Endometrium (tissue), 2 donors: ENCODE data around the gene SULT1C4.
"Not testable (repeated sequence)": the region's sequence is repeated elsewhere in the genome, so short reads cannot be mapped to it uniquely, and the experiment has no call there.

Source experiments
- FAIRE-seq: peaks from 2 replicates; lab custom pipeline; 2012; peaks lifted over from hg19 to GRCh38; lab: Jason Lieb, UNC
- donor health status: control.
- donor health status: control.

Gene SULT1C4

GRCh38 chr2:108414256-108414876, 36.6 kb downstream of the SULT1C4 start:
- no peak for FAIRE-seq

DNA sequence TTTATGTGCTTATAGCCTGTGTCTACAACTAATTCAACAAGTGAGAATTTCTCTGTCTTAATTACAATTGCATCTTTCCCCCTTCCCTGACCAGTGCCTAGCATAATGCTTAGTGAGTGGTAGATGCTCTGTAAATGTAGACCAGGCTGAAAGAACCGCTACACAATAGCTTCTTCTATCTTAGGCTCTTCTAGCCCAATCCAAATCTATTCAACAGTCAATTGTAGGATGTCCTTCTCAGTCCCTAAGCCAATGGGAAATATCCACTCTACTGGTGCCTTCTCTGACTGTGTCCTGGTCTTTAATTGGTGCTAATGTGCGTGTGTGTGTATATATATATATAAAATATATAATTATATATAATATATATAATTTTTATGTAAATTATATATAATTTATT, 37.2 kb downstream of the SULT1C4 start:
- no peak for FAIRE-seq

DNA sequence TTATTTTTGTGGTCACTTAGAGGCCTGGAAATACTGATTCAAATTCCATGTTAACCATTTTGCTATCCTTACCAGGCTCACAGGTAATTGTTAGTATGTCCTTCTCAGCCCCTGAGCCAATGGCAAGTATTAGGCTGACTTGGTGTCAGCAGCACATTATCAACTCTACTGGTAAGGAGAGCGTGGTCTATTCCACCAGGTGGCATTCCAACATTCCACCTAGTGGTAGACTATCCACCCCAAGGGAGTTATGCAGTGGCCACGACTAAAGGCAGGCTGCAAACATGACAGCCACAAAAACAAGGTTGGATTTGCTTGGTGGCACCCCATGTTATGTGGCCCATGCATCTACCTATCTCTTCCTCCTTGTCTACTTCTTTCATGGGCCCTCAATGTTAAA, 39.5 kb downstream of the SULT1C4 start:
- FAIRE-seq: no peak

GRCh38 chr2:108418416-108418815, 40.7 kb downstream of the SULT1C4 start:
- no peak for FAIRE-seq

DNA sequence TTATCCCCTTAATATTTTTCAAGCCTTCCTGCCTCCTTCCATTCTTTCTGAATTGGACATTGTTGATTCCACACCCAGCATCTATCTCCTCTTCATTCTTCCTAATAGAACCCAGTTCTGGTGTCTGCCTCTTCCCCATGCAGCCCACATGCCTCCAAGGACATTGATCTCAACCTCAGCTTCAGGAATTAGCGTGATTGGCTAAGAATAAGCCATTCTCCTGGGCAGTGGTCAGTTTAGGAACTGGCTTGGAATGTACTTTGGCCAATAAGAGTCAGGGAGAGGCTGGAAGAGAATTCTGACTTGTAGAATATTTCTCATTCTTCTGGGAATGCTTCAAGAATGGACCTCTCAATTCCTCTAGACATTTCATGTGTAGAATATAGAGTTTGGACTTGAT, 45.3 kb downstream of the SULT1C4 start:
- FAIRE-seq: no peak

GRCh38 chr2:108423502-108424251, 45.9 kb downstream of the SULT1C4 start:
- FAIRE-seq: no peak

DNA sequence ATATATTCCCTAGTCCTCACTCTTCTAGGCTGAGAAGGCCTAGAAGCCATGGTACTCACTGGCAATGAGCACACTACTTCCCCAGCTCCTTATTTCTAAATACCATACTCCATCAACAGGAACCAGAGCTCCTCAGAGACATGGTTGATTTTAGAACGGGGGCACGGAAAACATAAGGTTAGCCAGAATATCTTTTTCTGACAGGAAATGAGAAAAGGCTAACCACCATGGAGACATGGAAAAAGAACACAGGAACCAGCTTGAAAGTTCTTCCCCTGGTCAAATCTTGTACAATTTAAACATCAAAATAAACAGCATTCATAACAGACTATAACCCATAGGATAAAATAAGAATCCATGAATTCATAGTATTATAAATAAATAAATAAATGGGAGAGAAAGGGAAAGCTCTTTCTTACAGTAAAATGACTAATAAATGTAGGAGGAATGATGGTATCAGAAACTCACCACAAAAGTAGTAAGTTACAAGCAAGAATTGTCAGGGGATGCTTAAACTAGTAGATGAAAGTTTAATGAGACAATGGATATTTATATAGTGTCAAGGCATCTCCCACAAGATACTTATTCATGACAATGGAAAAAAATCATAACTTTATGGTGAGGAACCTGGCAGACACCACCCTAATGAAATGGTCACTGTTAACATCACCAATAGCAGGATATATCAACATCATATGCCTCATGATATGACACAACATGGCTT, 50.7 kb downstream of the SULT1C4 start:
- FAIRE-seq: no peak

DNA sequence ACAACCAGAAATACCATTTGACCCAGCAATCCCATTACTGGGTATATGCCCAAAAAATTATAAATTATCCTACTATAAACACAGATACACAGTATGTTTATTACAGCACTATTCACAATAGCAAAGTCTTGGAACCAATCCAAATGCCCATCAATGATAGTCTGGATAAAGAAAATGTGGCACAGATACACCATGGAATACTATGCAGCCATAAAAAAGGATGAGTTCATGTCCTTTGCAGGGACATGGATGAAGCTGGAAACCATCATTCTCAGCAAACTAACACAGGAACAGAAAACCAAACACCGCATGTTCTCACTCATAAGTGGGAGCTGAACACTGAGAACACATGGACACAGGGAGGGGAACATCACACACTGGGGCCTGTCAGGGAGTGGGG, 57.8 kb downstream of the SULT1C4 start:
- FAIRE-seq: not testable (repeated sequence)

DNA sequence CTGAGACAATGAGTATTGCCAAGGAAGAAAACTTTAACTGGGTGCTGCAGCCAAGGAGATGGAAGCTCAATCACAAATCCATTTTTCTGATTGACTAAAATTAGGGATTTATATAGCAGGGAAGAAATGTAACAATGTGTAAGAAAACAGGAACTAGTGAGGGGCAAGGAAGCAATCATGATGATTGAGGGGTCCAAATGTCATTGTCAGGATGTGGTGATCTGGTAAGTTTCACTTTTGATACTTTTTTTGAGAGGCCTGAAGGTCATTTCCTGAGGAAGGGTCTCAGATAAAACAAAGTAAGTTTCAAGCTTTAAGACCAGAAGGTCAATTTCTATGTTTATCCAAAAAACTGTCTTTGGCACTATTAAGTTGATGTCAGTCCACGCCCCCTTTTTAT, 59.2 kb downstream of the SULT1C4 start:
- no peak for FAIRE-seq
